Measurements from ENCODE around the gene CDKAL1.

CDKAL1 gene

DNA sequence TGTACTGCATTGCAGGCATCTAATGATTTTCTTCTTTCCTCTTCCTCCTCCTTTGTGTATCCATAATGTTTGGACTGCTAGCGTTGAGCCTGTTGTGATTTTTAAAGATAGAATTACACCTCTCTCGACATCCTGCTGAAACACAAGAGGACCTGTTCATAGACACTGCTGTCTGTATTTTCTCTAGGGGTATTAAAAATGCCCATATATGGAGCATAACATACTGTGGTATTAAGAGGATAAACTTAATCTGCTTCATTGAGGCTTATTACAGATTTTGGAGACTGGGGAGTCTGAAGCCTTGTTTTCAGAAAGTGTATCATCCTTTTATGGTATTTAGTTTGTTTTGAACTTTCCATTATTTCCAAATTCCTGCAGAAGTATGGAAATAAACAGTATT is 414.3 kb downstream of the CDKAL1 start:
- no peak for TF ChIP-seq GATA3 (IDR thresholded peaks at IDR 0.05; ENCODE audit: low read depth, low read length)
- TF ChIP-seq GATA2 (IDR thresholded peaks at IDR 0.05; ENCODE audit: low read depth, low read length) = no peak

DNA sequence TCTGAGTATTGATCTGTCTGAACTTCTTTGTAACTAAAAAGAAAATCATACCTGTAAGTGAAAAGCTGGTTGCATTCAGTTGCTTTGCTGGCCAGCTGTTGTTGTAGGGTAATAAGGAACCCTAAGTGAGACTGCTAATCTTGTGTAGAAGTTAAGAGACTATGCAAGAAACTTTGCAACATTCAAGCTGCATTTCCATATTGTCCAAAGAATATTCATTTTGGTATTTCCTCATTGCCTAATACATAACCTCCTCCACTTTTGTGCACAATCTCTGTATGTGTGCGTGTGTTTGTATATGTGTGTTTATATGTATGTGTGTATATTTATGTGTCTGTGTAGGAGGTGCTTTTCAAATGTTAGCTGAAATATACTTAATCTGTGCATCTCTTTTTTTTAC is 414.9 kb downstream of the CDKAL1 start:
- no peak for TF ChIP-seq GATA3 (IDR thresholded peaks at IDR 0.05; ENCODE audit: low read depth, low read length)
- TF ChIP-seq GATA2 (IDR thresholded peaks at IDR 0.05; ENCODE audit: low read depth, low read length) = no peak

DNA sequence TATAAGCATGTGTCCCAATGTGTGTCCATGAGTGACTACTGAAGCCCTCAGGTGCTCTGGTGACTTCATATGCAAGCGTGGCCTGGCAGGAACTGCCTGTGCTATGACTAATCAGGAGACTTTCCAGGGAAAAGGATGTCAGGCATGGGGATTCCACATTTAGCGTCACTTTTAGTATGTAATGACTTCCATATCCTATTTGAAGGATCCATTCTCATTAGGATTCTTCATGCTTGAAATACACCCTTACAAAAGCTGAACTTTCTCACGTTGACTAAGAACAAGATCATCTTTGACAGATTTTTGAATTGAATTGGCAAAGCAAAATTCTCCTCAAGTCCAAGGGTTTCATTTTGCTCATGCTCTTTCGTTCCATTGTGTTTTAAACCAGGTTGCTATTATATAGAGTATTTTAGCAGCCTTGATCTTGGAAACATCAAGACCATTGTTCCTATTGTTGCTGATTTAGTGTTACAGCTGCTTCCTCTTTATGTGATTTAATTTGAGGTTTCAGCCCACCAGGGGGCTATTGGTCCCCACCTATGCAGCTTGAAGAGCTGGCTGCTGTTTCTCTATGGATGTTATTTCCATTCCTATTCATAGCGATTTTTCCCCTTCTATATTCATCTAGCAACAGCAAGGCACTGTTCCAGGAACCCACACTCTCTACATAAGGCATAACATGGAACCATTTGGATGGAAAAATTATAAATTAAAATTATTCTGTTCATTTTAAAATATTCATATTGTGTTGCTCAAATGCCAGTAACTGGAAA is 418.6 kb downstream of the CDKAL1 start:
- TF ChIP-seq GATA3 (IDR thresholded peaks at IDR 0.05; ENCODE audit: low read depth, low read length) (no peak), GATA2 (IDR thresholded peaks at IDR 0.05; ENCODE audit: low read depth, low read length) (no peak)

DNA sequence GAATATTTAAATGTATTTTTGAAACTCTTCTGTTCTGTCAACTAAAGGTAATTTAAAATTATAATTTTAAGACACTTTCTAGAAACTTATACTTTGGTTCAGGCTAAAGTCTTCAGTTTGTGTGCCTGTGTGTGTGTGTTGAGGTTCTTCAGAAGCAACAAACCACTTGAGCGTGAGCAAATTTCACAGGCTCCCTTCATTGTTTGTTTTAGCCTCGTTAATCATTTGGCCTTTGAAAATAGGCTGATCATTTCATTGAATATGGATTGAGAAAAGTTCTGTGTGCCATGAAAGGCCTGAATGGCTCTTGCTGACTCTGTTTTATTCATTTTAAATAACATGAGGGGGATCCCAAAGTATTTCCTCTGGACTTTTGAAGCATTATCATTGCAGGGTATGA is 420.1 kb downstream of the CDKAL1 start:
- TF ChIP-seq GATA3 (IDR thresholded peaks at IDR 0.05; ENCODE audit: low read depth, low read length) (no peak), GATA2 (IDR thresholded peaks at IDR 0.05; ENCODE audit: low read depth, low read length) (no peak)

DNA sequence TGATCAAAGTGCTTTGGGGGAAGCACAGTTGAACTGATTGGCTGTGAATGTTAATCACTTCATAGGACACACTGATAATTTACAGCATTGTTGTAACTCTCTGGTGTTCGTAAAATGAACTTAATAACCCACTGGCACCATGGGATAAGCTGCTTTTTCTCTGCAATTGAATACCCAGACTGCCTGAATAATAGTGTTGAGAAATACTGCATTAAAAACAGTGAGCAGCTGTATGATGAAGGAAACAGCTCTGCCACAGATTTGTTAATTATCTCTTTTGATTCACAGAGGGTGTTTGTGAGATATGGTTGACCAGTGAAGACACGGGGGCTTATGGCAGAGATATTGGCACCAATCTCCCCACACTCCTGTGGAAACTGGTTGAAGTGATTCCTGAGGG is 420.9 kb downstream of the CDKAL1 start:
- no peak for TF ChIP-seq GATA2 (IDR thresholded peaks at IDR 0.05; ENCODE audit: low read depth, low read length)
- no peak for TF ChIP-seq GATA3 (IDR thresholded peaks at IDR 0.05; ENCODE audit: low read depth, low read length)

DNA sequence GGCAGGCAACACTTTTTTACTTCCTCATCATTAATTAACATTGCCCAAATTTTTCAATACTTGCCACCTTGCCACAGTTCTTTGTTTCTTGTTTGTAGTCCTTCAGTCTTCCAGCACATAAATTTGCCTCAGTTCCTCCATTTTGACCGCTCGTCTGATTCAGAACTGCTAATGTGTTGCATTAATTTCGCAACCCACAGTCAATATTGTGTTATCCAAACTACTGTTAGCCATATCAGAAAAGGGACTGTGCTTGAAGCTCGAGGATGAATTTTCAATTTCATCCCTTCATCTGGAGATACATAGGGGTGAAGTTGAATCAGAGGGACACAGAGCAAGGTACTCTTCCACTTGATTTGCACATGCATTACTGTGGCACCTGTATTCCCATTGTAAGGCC is 421.5 kb downstream of the CDKAL1 start:
- TF ChIP-seq GATA2 (IDR thresholded peaks at IDR 0.05; ENCODE audit: low read depth, low read length) = no peak

DNA sequence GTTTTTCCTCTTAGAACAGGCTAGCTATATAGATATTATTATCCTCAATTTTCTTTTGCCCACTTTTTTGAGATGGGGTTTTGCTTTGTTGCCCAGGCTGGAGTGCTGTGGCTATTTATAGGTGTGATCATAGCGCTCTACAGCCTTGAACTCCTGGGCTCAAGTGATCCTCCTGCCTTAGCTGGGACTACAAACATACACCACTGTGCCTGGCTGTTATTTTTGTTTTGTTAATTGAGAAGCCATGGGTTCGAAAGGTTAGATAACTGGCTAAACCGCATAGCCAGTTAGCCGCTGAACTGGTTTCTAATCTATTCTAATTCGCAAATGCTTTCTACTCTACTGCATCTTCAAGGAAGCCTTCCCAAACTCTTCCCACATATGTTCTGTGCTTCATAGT is 425.8 kb downstream of the CDKAL1 start:
- TF ChIP-seq GATA3 (IDR thresholded peaks at IDR 0.05; ENCODE audit: low read depth, low read length) (no peak), GATA2 (IDR thresholded peaks at IDR 0.05; ENCODE audit: low read depth, low read length) (no peak)

DNA sequence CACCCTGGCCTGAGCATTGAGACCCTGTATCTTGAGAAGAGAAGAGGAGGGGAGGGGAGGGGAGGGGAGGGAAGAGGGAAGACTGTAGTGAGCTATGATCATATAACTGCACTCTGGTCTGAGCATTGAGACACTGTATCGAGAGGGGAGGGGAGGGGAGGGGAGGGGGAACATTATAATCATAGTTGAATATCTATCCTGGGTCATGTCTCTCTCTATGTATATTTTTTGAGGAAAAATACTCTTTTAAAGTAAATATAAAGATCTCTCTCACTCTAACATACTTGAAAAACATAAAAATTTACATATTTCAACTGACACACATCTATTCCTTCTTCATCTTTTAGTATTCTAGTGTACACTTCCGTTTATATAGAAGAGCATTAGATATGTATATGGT is 431.0 kb downstream of the CDKAL1 start:
- TF ChIP-seq GATA3 (IDR thresholded peaks at IDR 0.05; ENCODE audit: low read depth, low read length) = no peak
- no peak for TF ChIP-seq GATA2 (IDR thresholded peaks at IDR 0.05; ENCODE audit: low read depth, low read length)

DNA sequence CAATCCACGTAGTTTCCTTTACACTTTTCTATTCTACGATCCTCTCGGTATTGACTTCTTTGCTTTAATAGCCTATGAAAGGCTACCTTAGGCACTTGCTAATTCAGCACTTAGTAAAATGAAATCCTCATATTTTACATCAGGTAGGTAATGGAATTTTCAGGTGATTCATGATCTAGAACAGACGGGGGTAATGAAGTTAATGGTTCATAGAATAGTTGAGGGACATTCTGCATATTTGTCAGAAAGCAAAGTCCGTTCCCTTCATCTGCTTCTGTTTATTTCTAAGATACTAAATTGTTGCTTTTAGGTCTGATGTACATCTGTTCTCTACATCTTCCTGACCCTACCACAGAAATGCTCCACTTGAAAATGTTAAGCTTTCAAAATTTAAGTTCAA is 431.7 kb downstream of the CDKAL1 start:
- TF ChIP-seq GATA3 (IDR thresholded peaks at IDR 0.05; ENCODE audit: low read depth, low read length) (no peak), GATA2 (IDR thresholded peaks at IDR 0.05; ENCODE audit: low read depth, low read length) (no peak)

DNA sequence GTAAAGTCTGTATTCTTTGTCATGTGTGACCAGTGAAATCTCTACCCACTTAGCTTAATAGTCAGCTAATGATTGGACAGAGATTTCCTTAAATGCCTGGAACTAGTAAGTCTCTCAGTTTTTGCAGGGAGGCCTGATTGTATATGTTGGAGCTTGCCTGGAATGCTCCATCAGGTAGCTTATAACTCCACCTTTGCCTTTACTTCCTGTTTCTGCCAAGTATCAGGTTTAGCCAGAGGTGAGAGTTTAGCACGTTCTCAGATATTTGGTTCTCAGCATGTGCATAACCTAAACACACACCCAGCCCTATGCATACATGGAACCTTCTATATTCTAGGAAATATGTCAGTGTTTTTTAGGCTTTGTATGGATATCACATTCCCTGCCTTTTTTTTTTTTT is 435.3 kb downstream of the CDKAL1 start:
- TF ChIP-seq GATA3 (IDR thresholded peaks at IDR 0.05; ENCODE audit: low read depth, low read length) = no peak
- no peak for TF ChIP-seq GATA2 (IDR thresholded peaks at IDR 0.05; ENCODE audit: low read depth, low read length)

DNA sequence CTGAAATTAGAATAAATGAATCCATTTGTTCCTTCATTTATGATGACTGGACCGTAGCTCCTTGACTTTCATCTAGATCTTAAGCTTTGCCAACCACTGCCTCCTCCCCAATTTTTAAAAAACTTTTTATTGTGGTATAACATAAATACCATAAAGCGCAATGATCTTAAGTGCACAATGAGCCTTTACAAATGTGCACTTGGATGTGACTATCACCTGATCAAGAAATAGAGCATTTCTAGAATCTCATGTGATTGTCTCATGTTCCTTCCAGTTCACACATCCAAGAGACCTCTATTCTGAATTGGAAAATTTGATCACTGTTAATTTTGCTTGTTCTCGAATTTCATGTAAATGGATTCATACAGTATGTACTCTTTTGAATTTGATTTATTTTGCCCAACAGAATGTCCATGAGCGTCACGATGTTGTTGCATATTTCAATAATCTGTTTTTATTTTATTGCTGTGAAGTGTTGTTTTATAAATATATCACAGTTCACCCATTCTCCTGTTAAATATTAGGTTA is 442.2 kb downstream of the CDKAL1 start:
- no peak for TF ChIP-seq GATA2 (IDR thresholded peaks at IDR 0.05; ENCODE audit: low read depth, low read length)
- no peak for TF ChIP-seq GATA3 (IDR thresholded peaks at IDR 0.05; ENCODE audit: low read depth, low read length)

DNA sequence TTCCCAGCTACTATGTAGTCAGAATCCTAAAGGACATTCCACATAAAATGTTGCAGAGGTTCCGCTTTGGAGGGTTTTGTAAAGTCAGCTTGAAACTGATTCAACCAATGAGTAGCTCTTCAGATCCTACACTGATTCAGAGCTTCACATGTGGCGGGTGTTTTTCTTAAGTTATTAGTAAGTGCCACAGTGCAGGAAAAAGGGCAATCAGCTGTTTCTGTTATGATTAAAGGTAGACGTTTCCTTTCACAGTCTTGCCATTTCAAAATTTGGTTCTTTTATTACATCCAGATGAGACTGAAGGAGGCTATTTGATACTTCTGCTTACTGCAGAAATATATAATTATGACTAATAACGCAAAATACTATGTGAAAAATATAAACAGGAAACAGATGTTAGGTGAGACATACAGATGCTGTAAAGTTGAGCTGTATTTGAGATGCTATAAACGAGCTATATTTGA is 443.9 kb downstream of the CDKAL1 start:
- TF ChIP-seq GATA2 (IDR thresholded peaks at IDR 0.05; ENCODE audit: low read depth, low read length) = no peak
- TF ChIP-seq GATA3 (IDR thresholded peaks at IDR 0.05; ENCODE audit: low read depth, low read length) = no peak

DNA sequence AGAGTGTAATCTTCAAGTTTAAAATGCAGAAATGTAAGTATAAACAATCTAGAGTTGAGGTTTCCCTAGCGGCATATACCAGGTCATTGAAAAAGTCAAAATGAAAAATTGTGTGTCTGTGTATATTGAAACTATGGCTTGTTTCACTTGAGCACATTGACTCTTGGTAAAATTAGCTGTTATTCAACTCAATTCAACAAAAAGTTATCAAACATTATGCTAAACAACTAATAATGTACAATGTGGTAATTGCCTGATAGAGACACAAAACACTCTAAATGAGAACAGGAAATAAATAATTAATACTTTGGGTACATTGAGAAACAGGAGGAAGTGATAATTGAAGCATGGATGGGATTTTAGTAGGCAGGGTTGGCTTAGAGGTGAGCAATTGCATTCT is 444.8 kb downstream of the CDKAL1 start:
- TF ChIP-seq GATA2 (IDR thresholded peaks at IDR 0.05; ENCODE audit: low read depth, low read length) (no peak), GATA3 (IDR thresholded peaks at IDR 0.05; ENCODE audit: low read depth, low read length) (no peak)

DNA sequence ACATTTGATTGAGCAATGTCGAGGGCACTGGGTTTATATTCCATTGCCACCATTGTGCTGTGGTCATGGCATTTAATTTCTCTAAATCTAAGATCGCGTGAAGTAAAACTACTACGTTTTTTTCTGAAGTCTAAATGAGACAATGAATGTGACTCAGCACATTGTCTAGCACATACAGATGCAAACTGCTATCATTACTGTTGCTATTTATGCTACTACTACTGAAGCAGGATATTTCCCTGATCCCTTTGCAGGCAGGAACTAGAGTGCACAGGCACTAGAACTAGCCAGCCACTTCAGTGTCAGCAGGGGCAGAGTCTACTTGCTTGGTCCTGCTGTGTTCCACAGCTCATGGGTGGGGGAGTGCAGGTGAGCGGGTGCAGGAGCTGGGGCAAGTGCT is 449.7 kb downstream of the CDKAL1 start:
- TF ChIP-seq GATA3 (IDR thresholded peaks at IDR 0.05; ENCODE audit: low read depth, low read length) = no peak
- no peak for TF ChIP-seq GATA2 (IDR thresholded peaks at IDR 0.05; ENCODE audit: low read depth, low read length)

DNA sequence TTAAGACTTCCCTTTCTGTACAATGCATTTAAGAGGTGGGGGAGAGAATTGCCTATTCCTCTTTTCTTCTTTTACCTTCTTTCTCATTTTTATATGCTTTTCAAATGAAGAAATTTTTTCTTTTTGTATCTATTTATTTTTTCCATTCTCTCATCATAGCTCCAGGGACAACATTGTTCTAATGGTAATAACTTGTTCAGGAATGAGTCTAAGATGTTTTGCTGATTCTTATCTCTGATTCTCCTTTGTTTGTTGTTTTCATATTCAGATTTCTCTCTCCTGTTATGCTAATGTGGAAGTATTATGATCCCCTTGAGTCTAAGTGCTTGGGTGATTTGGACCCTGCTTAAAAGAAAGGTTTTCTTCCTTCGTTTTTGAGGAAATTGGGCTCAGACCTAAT is 451.6 kb downstream of the CDKAL1 start:
- no peak for TF ChIP-seq GATA3 (IDR thresholded peaks at IDR 0.05; ENCODE audit: low read depth, low read length)

DNA sequence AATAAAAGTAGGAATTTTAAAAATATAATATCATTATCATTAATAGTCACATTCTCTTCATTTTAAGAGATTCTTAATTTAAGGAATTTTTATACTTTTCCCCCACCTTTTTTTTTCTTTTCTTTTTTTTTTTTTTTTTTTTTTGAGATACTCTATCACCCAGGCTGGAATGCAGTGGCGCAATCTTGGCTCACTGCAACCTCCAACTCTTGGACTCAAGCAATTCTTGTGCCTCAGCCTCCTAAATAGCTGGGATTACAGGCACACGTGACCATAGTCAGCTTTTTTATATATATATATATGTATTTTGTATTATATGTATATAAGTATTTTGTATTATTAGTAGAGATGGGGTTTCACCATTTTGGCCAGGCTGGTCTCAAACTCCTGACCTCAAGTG is 457.7 kb downstream of the CDKAL1 start:
- no peak for TF ChIP-seq GATA2 (IDR thresholded peaks at IDR 0.05; ENCODE audit: low read depth, low read length)
- TF ChIP-seq GATA3 (IDR thresholded peaks at IDR 0.05; ENCODE audit: low read depth, low read length) = no peak

All from SH-SY5Y (cell line).